Measurements from ENCODE around the gene ERAS. TPM values are rescaled to one million over a fixed set of nuclear protein-coding genes. Genes with fewer than 3 reads are reported as not detected.
"Not testable (repeated sequence)": the region's sequence is repeated elsewhere in the genome, so short reads cannot be mapped to it uniquely, and the experiment has no call there.

The ERAS gene
- total and polyA plus RNA-seq, 2 experiments from 2014 or later, result 1.3 to 2.4 TPM

GRCh38 chrX:48854898-48855297 is 28.6 kb downstream of the ERAS start:
- Mint-ChIP-seq H3K9me3 (peaks cover 22% of the 10 kb centered on the region), H3K36me3 (ENCODE audit: low read depth) (peaks cover 8% of the 10 kb centered on the region; the same call in 2 of the 3 replicates), H3K4me3 (no peak overlapping the region), H3K27ac (no peak overlapping the region), H3K27me3 (ENCODE audit: insufficient read depth, low read depth, poor library complexity) (peaks cover 5% of the 10 kb centered on the region), H3K4me1 (peaks cover 6% of the 10 kb centered on the region)
- Histone ChIP-seq H2AFZ (no peak overlapping the region), H3K4me1 (ENCODE audit: insufficient read depth) (no peaks in the 10 kb centered on the region), H3K27ac (ENCODE audit: low read depth) (no peak overlapping the region), H3K79me2 (replicated peaks; ENCODE audit: insufficient read depth) (no peaks in the 10 kb centered on the region), H3K27me3 (ENCODE audit: insufficient read depth) (no peaks in the 10 kb centered on the region), H3K4me3 (no peak overlapping the region), H3K9me2 (ENCODE audit: insufficient read depth) (no peaks in the 10 kb centered on the region), H3K36me3 (ENCODE audit: insufficient read depth) (no peaks in the 10 kb centered on the region), H3K4me2 (no peak overlapping the region), H3F3A (replicated peaks; ENCODE audit: low read depth) (no peaks in the 10 kb centered on the region), H4K20me1 (replicated peaks; ENCODE audit: insufficient read depth) (no peaks in the 10 kb centered on the region)
- no peak for TF ChIP-seq ETS1 (IDR thresholded peaks at IDR 0.05)
- peak; percentile 38 to 58; a peak in 3 of 4 replicates for TF ChIP-seq CTCF (conservative IDR thresholded peaks at IDR 0.05; ENCODE audit: low read depth in 2 of 2)
- DNase-seq (ENCODE audit: low spot score) (peak; percentile 47), ATAC-seq (no peak; the same call in 2 of the 3 replicates)

- Mint-ChIP-seq H3K27ac (no peak overlapping the region), H3K36me3 (ENCODE audit: low read depth) (no peaks in the 10 kb centered on the region), H3K4me3 (no peak overlapping the region), H3K4me1 (peaks cover 5% of the 10 kb centered on the region; the same call in 1 of the 3 replicates), H3K27me3 (ENCODE audit: insufficient read depth, low read depth, poor library complexity) (peaks cover 1% of the 10 kb centered on the region), H3K9me3 (no peaks in the 10 kb centered on the region)
- Histone ChIP-seq H3K4me2 (no peak overlapping the region), H3K4me3 (no peak overlapping the region), H4K20me1 (replicated peaks; ENCODE audit: insufficient read depth) (no peaks in the 10 kb centered on the region), H3K4me1 (ENCODE audit: insufficient read depth) (no peaks in the 10 kb centered on the region), H3F3A (replicated peaks; ENCODE audit: low read depth) (no peaks in the 10 kb centered on the region), H3K27ac (ENCODE audit: low read depth) (no peak overlapping the region), H3K79me2 (replicated peaks; ENCODE audit: insufficient read depth) (no peaks in the 10 kb centered on the region), H3K36me3 (ENCODE audit: insufficient read depth) (no peaks in the 10 kb centered on the region), H2AFZ (no peak overlapping the region), H3K27me3 (ENCODE audit: insufficient read depth) (no peaks in the 10 kb centered on the region), H3K9me2 (ENCODE audit: insufficient read depth) (no peaks in the 10 kb centered on the region)
- DNase-seq (ENCODE audit: low spot score) (no peak), ATAC-seq (no peak)
- TF ChIP-seq ZNF331 (CRISPR knock-in tag; IDR thresholded peaks at IDR 0.05; ENCODE audit: low read depth) (no peak), NANOG (IDR thresholded peaks at IDR 0.05; ENCODE audit: borderline replicate concordance) (no peak), ZNF114 (CRISPR knock-in tag; IDR thresholded peaks at IDR 0.05) (no peak), CTCF (conservative IDR thresholded peaks at IDR 0.05; ENCODE audit: low read depth in 2 of 2) (no peak), STAT1 (IDR thresholded peaks at IDR 0.05; ENCODE audit: unreplicated experiment) (no peak)
These were observed 37.9 kb downstream of the ERAS start for GRCh38 chrX:48864210-48864609.

- ATAC-seq; H3K4me2 ChIP-seq; H3K9me2 ChIP-seq (ENCODE audit: insufficient read depth); H3K36me3 Mint-ChIP-seq (ENCODE audit: low read depth); H3K9me3 Mint-ChIP-seq; H3F3A ChIP-seq (replicated peaks; ENCODE audit: low read depth); H3K4me1 Mint-ChIP-seq; DNase-seq (ENCODE audit: low spot score); H3K27me3 ChIP-seq (ENCODE audit: insufficient read depth); H3K27me3 Mint-ChIP-seq (ENCODE audit: insufficient read depth, low read depth, poor library complexity); H3K27ac ChIP-seq (ENCODE audit: low read depth); H3K36me3 ChIP-seq (ENCODE audit: insufficient read depth); H2AFZ ChIP-seq; H3K4me3 ChIP-seq; H3K4me1 ChIP-seq (ENCODE audit: insufficient read depth); H3K4me3 Mint-ChIP-seq; H4K20me1 ChIP-seq (replicated peaks; ENCODE audit: insufficient read depth); H3K27ac Mint-ChIP-seq; H3K79me2 ChIP-seq (replicated peaks; ENCODE audit: insufficient read depth): not testable (repeated sequence)
These were observed 45.7 kb downstream of the ERAS start for GRCh38 chrX:48872017-48872416.

GRCh38 chrX:48876944-48877343 is 50.6 kb downstream of the ERAS start:
- not testable (repeated sequence) for H3K9me2 ChIP-seq (ENCODE audit: insufficient read depth); H3K4me2 ChIP-seq; H3F3A ChIP-seq (replicated peaks; ENCODE audit: low read depth); H2AFZ ChIP-seq; H3K4me1 Mint-ChIP-seq; H3K36me3 ChIP-seq (ENCODE audit: insufficient read depth); H3K9me3 Mint-ChIP-seq; H3K27ac Mint-ChIP-seq; H3K27ac ChIP-seq (ENCODE audit: low read depth); H3K4me3 Mint-ChIP-seq; H3K36me3 Mint-ChIP-seq (ENCODE audit: low read depth); H3K27me3 Mint-ChIP-seq (ENCODE audit: insufficient read depth, low read depth, poor library complexity); H3K4me3 ChIP-seq; H3K4me1 ChIP-seq (ENCODE audit: insufficient read depth); H3K27me3 ChIP-seq (ENCODE audit: insufficient read depth); H3K79me2 ChIP-seq (replicated peaks; ENCODE audit: insufficient read depth); ATAC-seq; DNase-seq (ENCODE audit: low spot score); H4K20me1 ChIP-seq (replicated peaks; ENCODE audit: insufficient read depth)
